ENCODE results near the gene ACAP1.
"Not testable (repeated sequence)": the region's sequence is repeated elsewhere in the genome, so short reads cannot be mapped to it uniquely, and the experiment has no call there.

- not testable (repeated sequence) for TF ChIP-seq CTCF (conservative IDR thresholded peaks at IDR 0.05); ZFX (IDR thresholded peaks at IDR 0.05)
Measured at GRCh38 chr17:7335765-7336164, 564 bp upstream of the ACAP1 start.
